ENCODE data around the gene SPATA18.

SPATA18 gene

DNA sequence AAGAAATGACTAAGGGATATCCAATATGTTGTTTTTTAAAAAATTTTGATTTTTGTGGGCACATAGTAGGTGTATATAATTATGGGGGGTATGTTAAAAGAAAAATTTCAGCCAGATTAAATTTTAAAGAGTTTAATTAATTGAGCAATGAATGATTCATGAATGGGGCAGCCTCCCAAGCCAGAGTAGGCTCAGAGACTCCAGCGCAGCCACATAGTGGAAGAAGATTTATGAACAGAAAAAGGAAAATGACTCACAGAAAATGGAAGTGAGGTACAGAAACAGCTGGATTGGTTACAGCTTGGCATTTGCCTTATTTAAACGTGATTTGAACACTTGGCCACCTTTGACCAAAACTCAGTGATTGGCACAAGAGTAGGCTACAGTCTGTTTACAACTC lies 91.7 kb downstream of the SPATA18 start:
- Histone ChIP-seq H3K27ac (ENCODE audit: low read length) (no peak overlapping the region), H3K9ac (ENCODE audit: low read length in 2 of 2) (no peak overlapping the region), H3K4me1 (ENCODE audit: control insufficient read depth, insufficient read depth, low read length) (no peaks in the 10 kb centered on the region), H3K9me3 (ENCODE audit: control insufficient read depth in 2 of 2, low read length in 2 of 2) (no peaks in the 10 kb centered on the region), H3K36me3 (ENCODE audit: control insufficient read depth in 2 of 2, insufficient read depth in 2 of 2, low read length in 2 of 2) (no peaks in the 10 kb centered on the region), H3K4me3 (ENCODE audit: low read length in 2 of 2) (no peak overlapping the region), H3K27me3 (ENCODE audit: control insufficient read depth in 1 of 2, insufficient read depth in 2 of 2, low read length in 2 of 2) (no peaks in the 10 kb centered on the region)

DNA sequence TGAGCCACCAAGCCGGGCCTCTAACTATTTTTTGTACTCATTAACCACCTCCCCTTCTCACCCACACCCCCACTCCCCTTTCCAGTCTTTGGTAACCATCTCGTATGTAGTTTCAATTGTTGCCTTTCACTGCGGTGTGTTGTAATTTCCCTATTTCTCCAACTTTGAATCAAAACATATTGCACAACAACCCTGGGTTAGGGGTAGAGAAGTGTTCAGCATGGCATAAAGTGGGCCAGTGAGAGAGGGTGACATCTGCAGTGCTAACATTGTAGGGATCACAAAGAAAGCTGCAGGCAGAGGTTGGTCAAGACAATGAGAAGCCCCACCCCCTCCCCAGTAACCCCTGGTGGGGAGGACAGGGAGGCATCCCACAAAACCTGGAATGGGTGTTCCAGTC lies 92.7 kb downstream of the SPATA18 start:
- H3K9ac ChIP-seq (ENCODE audit: low read length in 2 of 2), result no peak overlapping the region
- H3K9me3 ChIP-seq (ENCODE audit: control insufficient read depth in 2 of 2, low read length in 2 of 2), result no peaks in the 10 kb centered on the region
- no peak overlapping the region for H3K4me3 ChIP-seq (ENCODE audit: low read length in 2 of 2)
- H3K27me3 ChIP-seq (ENCODE audit: control insufficient read depth in 1 of 2, insufficient read depth in 2 of 2, low read length in 2 of 2), result no peaks in the 10 kb centered on the region
- H3K4me1 ChIP-seq (ENCODE audit: control insufficient read depth, insufficient read depth, low read length), result no peaks in the 10 kb centered on the region
- H3K36me3 ChIP-seq (ENCODE audit: control insufficient read depth in 2 of 2, insufficient read depth in 2 of 2, low read length in 2 of 2), result no peaks in the 10 kb centered on the region
- no peak overlapping the region for H3K27ac ChIP-seq (ENCODE audit: low read length)

DNA sequence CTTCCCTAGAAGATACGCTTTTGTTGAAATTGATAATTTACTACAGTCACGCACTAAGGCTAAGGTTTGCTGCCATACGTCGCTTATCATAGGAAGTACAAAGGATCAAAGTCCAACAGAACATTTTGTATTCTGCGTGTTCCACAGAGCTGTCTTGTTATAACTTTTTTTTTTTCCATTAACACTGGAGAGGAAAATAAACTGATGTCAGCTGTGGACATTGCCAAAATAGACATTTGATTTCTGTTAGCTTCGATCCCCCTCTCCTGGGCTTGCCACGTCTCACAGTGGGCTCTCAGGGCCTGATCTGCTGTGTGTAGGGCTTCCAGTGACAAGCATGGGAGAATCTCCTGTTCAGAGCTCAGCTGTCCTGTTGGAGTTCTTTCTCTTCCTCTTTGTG lies 93.3 kb downstream of the SPATA18 start:
- Histone ChIP-seq H3K9ac (ENCODE audit: low read length in 2 of 2) (no peak overlapping the region), H3K36me3 (ENCODE audit: control insufficient read depth in 2 of 2, insufficient read depth in 2 of 2, low read length in 2 of 2) (no peaks in the 10 kb centered on the region), H3K4me3 (ENCODE audit: low read length in 2 of 2) (no peak overlapping the region), H3K9me3 (ENCODE audit: control insufficient read depth in 2 of 2, low read length in 2 of 2) (no peaks in the 10 kb centered on the region), H3K27me3 (ENCODE audit: control insufficient read depth in 1 of 2, insufficient read depth in 2 of 2, low read length in 2 of 2) (no peaks in the 10 kb centered on the region), H3K4me1 (ENCODE audit: control insufficient read depth, insufficient read depth, low read length) (no peaks in the 10 kb centered on the region), H3K27ac (ENCODE audit: low read length) (no peak overlapping the region)
